Stromal cell of bone marrow (primary cell): ENCODE measurements around the gene PTRH2.
A peak's percentile ranks its signal among the peaks of the same experiment; 100 is the strongest.

Experiments
- DNase-seq: peaks from one replicate; pipeline ENCODE4 v3.0.0-alpha.2; 2012; ENCODE audit warnings: low read depth

PTRH2 gene

GRCh38 chr17:59669411-59669810, 37.8 kb downstream of the PTRH2 start:
- no peak for DNase-seq

DNA sequence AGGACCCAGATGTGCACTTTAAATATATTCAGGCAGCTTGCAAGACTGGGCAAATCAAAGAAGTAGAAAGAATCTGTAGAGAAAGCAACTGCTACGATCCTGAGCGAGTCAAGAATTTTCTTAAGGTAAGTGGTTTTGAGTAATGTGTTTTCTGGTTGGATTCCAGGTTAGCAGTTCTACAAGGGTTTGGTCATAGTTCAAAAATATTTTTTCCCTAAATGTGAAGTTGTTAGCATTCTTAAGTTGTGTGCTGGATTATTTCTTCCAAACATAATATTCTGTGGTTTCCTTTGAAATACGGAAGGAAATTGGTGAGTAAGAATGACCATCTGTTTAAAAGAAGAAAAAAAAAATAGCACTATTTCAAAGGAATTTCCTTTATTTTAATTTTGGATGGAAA, 38.4 kb downstream of the PTRH2 start:
- DNase-seq, result peak; percentile 84

DNA sequence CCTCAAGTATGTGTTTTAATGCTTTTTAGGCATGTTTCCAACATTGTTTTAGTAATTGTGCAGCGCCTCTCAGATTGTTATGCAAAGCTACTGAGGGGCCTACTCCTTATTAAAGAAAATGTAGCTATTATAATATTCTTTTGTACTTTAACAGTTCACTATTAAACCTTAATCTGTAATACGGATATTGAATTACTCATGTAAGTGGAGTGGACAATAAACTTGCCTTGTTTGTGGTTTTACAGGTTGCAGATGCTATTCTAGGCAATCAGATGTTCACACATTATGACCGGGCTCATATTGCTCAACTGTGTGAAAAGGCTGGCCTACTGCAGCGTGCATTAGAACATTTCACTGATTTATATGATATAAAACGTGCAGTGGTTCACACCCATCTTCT, 41.0 kb downstream of the PTRH2 start:
- DNase-seq, result no peak

DNA sequence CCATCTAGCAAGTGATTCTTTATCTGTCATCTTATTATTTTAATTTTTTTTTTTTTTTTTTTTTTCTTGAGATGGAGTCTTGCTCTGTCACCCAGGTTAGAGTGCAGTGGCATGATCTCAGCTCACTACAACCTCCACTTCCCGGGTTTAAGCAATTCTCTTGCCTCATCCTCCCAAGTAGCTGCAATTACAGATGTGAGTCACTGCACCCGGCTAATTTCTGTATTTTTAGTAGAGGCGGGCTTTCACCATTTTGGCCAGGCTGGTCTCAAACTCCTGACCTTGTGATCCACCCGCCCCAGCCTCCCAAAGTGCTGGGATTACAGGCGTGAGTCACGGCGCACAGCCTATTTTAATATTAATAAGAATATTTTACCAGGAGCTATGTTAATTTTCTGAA, 50.6 kb downstream of the PTRH2 start:
- DNase-seq, result peak; percentile 87

DNA sequence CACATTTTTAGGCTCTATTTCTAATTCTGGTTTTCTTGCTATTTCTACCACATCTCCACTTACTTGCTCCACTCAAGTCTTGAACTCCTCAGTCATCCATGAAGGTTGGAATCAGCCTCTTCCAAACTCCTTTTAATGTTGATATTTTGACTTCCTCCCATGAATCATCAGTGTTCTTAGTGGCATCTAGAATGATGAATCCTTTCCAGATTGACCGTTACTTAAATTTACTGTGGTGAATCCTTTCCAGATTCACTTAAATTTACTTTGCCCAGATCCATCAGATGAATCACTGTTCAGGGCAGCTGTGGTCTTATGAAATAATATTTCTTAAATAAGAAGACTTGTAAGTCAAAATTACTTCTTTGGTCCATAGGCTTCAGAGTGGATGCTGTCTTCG, 55.1 kb downstream of the PTRH2 start:
- DNase-seq, result peak; percentile 85

- DNase-seq, result no peak
Observed at GRCh38 chr17:59651346-59651745, 55.9 kb downstream of the PTRH2 start.

DNA sequence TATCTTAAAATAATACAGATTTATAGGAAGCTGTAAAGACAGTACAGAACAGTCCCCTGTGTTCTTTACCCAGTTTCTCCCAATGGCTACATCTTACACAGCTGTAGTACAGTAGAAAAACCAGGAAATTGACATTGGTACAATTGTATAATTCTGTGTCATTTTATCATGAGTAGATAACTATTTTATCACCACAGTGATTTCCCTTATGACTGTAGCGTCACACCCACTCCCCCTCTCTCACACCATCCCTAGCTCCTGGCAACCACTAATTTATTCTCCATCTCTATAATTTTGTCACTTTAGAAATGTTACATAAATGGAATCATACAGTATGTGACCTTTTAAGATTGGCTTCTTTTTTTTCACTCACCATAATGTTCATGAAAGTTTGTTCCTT, 56.6 kb downstream of the PTRH2 start:
- no peak for DNase-seq

GRCh38 chr17:59649886-59650285, 57.3 kb downstream of the PTRH2 start:
- DNase-seq, result no peak
